Muscle of leg (tissue), 11 donors: ENCODE data around the gene EHMT1. TPM values are rescaled to one million over a fixed set of nuclear protein-coding genes. Genes with fewer than 3 reads are reported as not detected.

Experiments
- DNase-seq: peaks from one replicate; pipeline ENCODE4 v3.0.0; 2013
- H3K27ac ChIP-seq: one replicate; pipeline ENCODE4 v1.5.1; 2013; ENCODE audit warnings: mild to moderate bottlenecking, low read length, control low read depth
- H3K27me3 ChIP-seq: one replicate; pipeline ENCODE4 v1.6.1; 2013; ENCODE audit warnings: low read length; ENCODE audit not compliant: control insufficient read depth, insufficient read depth
- H3K36me3 ChIP-seq: one replicate; pipeline ENCODE4 v1.6.1; 2013; ENCODE audit warnings: low read length; ENCODE audit not compliant: control insufficient read depth, insufficient read depth
- H3K4me1 ChIP-seq: one replicate; pipeline ENCODE4 v1.6.1; 2013; ENCODE audit warnings: low read length; ENCODE audit not compliant: control insufficient read depth, insufficient read depth
- H3K4me3 ChIP-seq: one replicate; pipeline ENCODE4 v1.5.1; 2013; ENCODE audit warnings: low read length, control low read depth
- H3K9me3 ChIP-seq: replicated peaks from 2 replicates; pipeline ENCODE4 v1.6.1; 2013; ENCODE audit warnings: low read depth, low read length; ENCODE audit not compliant: control insufficient read depth
- WGBS: methylation state at CpG from one replicate; pipeline ENCODE4 v1.1.5; 2013; ENCODE audit warnings: missing lambda C conversion rate; ENCODE audit not compliant: insufficient coverage; 5-methylcytosine and 5-hydroxymethylcytosine counted together
- polyA plus RNA-seq, 8 donors: library from polyadenylated mRNA; unstranded; fragments of 120-200 nt; gene quantifications; one replicate each; pipeline versions ENCODE4 v1.2.1 to v1.2.3, GENCODE V29; 2013; ENCODE audit warnings: inconsistent platforms in 1 of 8, low replicate concordance in 1 of 8; ENCODE audit not compliant: insufficient read length in 8 of 8, insufficient read depth in 1 of 8
- total RNA-seq: library from RNA; stranded (reverse); fragments of 120-200 nt; gene quantifications from one replicate; pipeline ENCODE4 v1.2.4, GENCODE V29; 2013

Gene EHMT1
- total and polyA plus RNA-seq, 9 donors = 29.9 to 59.7 (median 47.7) TPM

- peaks cover 47% of the 10 kb centered on the region for H3K36me3 ChIP-seq
- no peak overlapping the region for H3K4me3 ChIP-seq
- no peak overlapping the region for H3K27ac ChIP-seq
- H3K9me3 ChIP-seq = no peaks in the 10 kb centered on the region
- DNase-seq = no peak
- H3K27me3 ChIP-seq = no peaks in the 10 kb centered on the region
- 81% methylated on average over 22 of the region's 23 CpGs for WGBS
- H3K4me1 ChIP-seq = peaks cover 19% of the 10 kb centered on the region
Measured at GRCh38 chr9:137580209-137580953, 38.4 kb upstream of the EHMT1 start.

DNA sequence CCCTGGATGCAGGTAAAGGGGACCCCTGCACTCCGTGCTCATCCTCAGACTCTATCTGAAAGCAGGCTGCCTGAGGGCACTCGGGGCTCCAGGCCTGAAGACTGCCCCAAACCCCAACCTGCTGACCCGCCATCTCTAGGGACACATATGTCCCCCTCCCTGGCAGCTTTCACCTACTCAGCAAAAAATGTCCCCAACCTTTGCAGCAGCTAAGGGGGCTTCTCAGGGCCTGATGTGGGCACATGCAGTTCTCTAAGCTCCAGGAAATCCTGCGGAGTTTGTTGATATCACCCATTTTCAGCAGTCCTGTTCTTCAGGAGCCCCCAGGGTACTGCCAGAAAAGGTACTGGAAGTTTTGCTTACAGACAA lies 37.9 kb upstream of the EHMT1 start:
- Histone ChIP-seq H3K4me1 (peaks cover 19% of the 10 kb centered on the region), H3K27me3 (no peaks in the 10 kb centered on the region), H3K9me3 (no peaks in the 10 kb centered on the region), H3K4me3 (no peak overlapping the region), H3K36me3 (peaks cover 46% of the 10 kb centered on the region), H3K27ac (no peak overlapping the region)
- no peak for DNase-seq
- 84% methylated on average over 4 of the region's 4 CpGs for WGBS

- DNase-seq = no peak
- H3K9me3 ChIP-seq = no peaks in the 10 kb centered on the region
- H3K27ac ChIP-seq = no peak overlapping the region
- peaks cover 49% of the 10 kb centered on the region for H3K36me3 ChIP-seq
- 76% methylated on average over 13 of the region's 22 CpGs for WGBS
- no peak overlapping the region for H3K4me3 ChIP-seq
- peaks cover 19% of the 10 kb centered on the region for H3K4me1 ChIP-seq
- no peaks in the 10 kb centered on the region for H3K27me3 ChIP-seq
Measured at GRCh38 chr9:137581361-137582285, 37.2 kb upstream of the EHMT1 start.

- no peaks in the 10 kb centered on the region for H3K9me3 ChIP-seq
- H3K36me3 ChIP-seq = peaks cover 56% of the 10 kb centered on the region
- peaks cover 13% of the 10 kb centered on the region for H3K4me1 ChIP-seq
- no peaks in the 10 kb centered on the region for H3K27me3 ChIP-seq
- DNase-seq = peak; percentile 20
- no peak overlapping the region for H3K4me3 ChIP-seq
- WGBS = 81% methylated on average over 19 of the region's 20 CpGs
- H3K27ac ChIP-seq = no peak overlapping the region
Measured at GRCh38 chr9:137582286-137582860, 36.4 kb upstream of the EHMT1 start.

- no peak overlapping the region for H3K4me3 ChIP-seq
- no peak overlapping the region for H3K27ac ChIP-seq
- 73% methylated on average over 9 of the region's 14 CpGs for WGBS
- no peaks in the 10 kb centered on the region for H3K9me3 ChIP-seq
- no peaks in the 10 kb centered on the region for H3K27me3 ChIP-seq
- H3K4me1 ChIP-seq = peaks cover 5% of the 10 kb centered on the region
- peaks cover 66% of the 10 kb centered on the region for H3K36me3 ChIP-seq
- DNase-seq = no peak
Measured at GRCh38 chr9:137583347-137583746, 35.5 kb upstream of the EHMT1 start.

GRCh38 chr9:137583957-137584356 lies 34.8 kb upstream of the EHMT1 start:
- H3K36me3 ChIP-seq = peaks cover 70% of the 10 kb centered on the region

GRCh38 chr9:137586854-137587253 lies 32.0 kb upstream of the EHMT1 start:
- H3K4me3 ChIP-seq = no peak overlapping the region
- no peaks in the 10 kb centered on the region for H3K9me3 ChIP-seq
- H3K36me3 ChIP-seq = peaks cover 60% of the 10 kb centered on the region
- no peaks in the 10 kb centered on the region for H3K27me3 ChIP-seq
- DNase-seq = no peak
- 94% methylated on average over 14 of the region's 14 CpGs for WGBS
- peaks cover 16% of the 10 kb centered on the region for H3K4me1 ChIP-seq
- H3K27ac ChIP-seq = no peak overlapping the region

More at GRCh38 chr9:137583957-137584356, 34.8 kb upstream of the EHMT1 start:
- peaks cover 10% of the 10 kb centered on the region for H3K4me1 ChIP-seq
- H3K27me3 ChIP-seq = no peaks in the 10 kb centered on the region
- no peaks in the 10 kb centered on the region for H3K9me3 ChIP-seq
- 52% methylated on average over 5 of the region's 8 CpGs for WGBS
- H3K4me3 ChIP-seq = no peak overlapping the region
- DNase-seq = no peak
- no peak overlapping the region for H3K27ac ChIP-seq

DNA sequence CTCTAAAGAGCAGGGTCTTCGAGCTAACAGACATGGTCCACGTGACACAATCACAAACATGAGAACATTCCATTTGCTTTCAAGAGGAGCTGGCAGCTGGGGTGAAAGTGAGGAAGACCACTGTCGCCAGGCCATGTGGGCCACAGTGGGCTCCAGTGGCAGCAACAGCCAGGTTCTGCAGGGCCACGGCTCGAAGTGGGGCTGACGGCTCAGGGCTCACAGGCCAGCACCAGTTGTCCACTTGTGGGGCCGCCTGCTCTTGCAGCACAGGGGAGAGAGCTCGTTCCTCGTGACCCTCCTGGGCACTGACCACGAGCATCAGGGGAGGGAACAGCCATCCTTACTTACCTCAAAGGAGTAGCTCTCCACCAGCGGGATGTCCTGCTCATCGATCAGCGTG lies 30.5 kb upstream of the EHMT1 start:
- H3K4me1 ChIP-seq = peaks cover 16% of the 10 kb centered on the region
- H3K27me3 ChIP-seq = no peaks in the 10 kb centered on the region
- H3K27ac ChIP-seq = no peak overlapping the region
- 92% methylated on average over 5 of the region's 13 CpGs for WGBS
- H3K36me3 ChIP-seq = peaks cover 46% of the 10 kb centered on the region
- no peak for DNase-seq
- H3K9me3 ChIP-seq = no peaks in the 10 kb centered on the region
- H3K4me3 ChIP-seq = no peak overlapping the region

GRCh38 chr9:137588891-137589290 lies 29.9 kb upstream of the EHMT1 start:
- Histone ChIP-seq H3K36me3 (peaks cover 40% of the 10 kb centered on the region), H3K4me1 (peaks cover 16% of the 10 kb centered on the region), H3K9me3 (no peaks in the 10 kb centered on the region), H3K4me3 (peak overlapping the region; percentile 56), H3K27me3 (no peaks in the 10 kb centered on the region), H3K27ac (no peak overlapping the region)
- WGBS = 78% methylated on average over 4 of the region's 6 CpGs
- DNase-seq = no peak
